ENCODE measurements around the gene BEX3. TPM values are rescaled to one million over a fixed set of nuclear protein-coding genes. Genes with fewer than 3 reads are reported as not detected.
"Not testable (repeated sequence)": the region's sequence is repeated elsewhere in the genome, so short reads cannot be mapped to it uniquely, and the experiment has no call there.

Gene BEX3
- total RNA-seq, 1 experiment from 2014 or later, result 173 TPM

DNA sequence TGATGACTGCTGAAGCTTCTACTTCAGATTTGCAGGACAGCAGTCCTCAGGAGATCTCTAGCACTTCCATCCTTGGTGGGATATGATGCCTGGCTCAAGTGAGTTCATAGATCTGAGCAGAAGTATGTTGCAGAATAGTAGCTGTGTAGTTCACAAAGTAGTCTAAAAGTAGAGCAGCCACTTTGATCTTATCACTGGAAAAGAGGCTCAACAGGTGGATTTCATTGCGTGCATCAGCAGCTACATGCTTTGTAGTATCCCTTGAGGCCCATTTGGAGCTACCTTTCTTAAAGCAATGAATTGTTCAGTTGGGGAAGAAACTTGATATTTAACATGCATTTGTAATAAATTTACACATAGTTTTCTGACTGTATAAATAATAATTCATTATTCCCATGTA is 29.9 kb downstream of the BEX3 start:
- H3K4me3 Mint-ChIP-seq (ENCODE audit: unreplicated experiment), result no peak overlapping the region
- no peak for DNase-seq (ENCODE audit: unreplicated experiment)

DNA sequence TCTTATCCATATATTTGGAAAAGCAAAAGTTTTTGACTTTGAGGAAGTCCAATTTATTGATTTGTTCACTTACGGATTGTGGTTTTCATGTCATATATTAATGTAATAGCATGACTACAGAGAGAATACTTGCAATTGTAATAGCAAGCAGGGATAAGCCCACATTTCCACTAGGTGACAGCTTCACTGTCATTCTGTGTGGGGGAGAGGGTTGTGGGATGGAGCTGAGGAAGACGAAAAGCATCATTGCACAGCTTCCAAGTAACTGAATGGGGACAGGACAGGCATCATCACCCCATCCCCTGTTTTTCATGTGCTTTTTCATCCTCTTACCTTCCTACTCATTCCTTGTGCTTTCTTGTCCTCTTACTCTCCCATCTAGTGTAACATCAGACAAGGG is 31.4 kb downstream of the BEX3 start:
- no TSS peak for BruUV-seq (replicated peaks)

More for the DNA sequence above, 29.9 kb downstream of the BEX3 start:
- ChIA-PET CTCF (no interaction called here), POLR2A (no interaction called here)
- peaks cover 79% of the 10 kb centered on the region for H3K27me3 Mint-ChIP-seq (ENCODE audit: insufficient read depth, unreplicated experiment)
- no peak overlapping the region for H3K27ac Mint-ChIP-seq (ENCODE audit: low read depth, unreplicated experiment)
- H3K4me1 Mint-ChIP-seq (ENCODE audit: insufficient read depth, unreplicated experiment), result no peaks in the 10 kb centered on the region
- no TSS peak for BruUV-seq (replicated peaks)
- H3K9me3 Mint-ChIP-seq (ENCODE audit: unreplicated experiment), result no peaks in the 10 kb centered on the region
- intact Hi-C loops (cut with micrococcal nuclease), result no loop called here
- TF ChIP-seq, protein P1, sequence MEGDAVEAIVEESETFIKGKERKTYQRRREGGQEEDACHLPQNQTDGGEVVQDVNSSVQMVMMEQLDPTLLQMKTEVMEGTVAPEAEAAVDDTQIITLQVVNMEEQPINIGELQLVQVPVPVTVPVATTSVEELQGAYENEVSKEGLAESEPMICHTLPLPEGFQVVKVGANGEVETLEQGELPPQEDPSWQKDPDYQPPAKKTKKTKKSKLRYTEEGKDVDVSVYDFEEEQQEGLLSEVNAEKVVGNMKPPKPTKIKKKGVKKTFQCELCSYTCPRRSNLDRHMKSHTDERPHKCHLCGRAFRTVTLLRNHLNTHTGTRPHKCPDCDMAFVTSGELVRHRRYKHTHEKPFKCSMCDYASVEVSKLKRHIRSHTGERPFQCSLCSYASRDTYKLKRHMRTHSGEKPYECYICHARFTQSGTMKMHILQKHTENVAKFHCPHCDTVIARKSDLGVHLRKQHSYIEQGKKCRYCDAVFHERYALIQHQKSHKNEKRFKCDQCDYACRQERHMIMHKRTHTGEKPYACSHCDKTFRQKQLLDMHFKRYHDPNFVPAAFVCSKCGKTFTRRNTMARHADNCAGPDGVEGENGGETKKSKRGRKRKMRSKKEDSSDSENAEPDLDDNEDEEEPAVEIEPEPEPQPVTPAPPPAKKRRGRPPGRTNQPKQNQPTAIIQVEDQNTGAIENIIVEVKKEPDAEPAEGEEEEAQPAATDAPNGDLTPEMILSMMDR (IDR thresholded peaks at IDR 0.05; ENCODE audit: unreplicated experiment), result no peak
- H3K36me3 Mint-ChIP-seq (ENCODE audit: insufficient read depth, unreplicated experiment), result peaks cover 6% of the 10 kb centered on the region

DNA sequence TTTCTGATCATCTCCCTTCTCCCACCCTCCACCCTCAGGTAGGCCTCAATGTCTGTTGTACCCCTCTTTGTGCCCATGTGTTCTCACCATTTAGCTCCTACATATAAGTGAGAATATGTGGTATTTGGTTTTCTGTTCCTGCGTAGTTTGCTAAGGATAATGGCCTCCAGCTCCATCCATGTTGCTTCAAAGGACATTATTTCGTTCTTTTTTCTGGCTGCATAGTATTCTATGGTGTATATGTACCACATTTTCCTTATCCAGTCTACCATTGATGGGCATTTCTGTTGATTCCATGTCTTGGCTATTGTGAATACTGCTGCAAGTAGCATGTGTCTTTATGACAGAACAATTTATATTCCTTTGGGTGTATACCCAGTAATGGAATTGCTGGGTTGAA is 35.4 kb downstream of the BEX3 start:
- POLR2A ChIA-PET; H3K36me3 Mint-ChIP-seq (ENCODE audit: insufficient read depth, unreplicated experiment); H3K9me3 Mint-ChIP-seq (ENCODE audit: unreplicated experiment); DNase-seq (ENCODE audit: unreplicated experiment); H3K27ac Mint-ChIP-seq (ENCODE audit: low read depth, unreplicated experiment); CTCF ChIA-PET; intact Hi-C loops (cut with micrococcal nuclease); H3K4me1 Mint-ChIP-seq (ENCODE audit: insufficient read depth, unreplicated experiment); H3K4me3 Mint-ChIP-seq (ENCODE audit: unreplicated experiment); BruUV-seq (replicated peaks): not testable (repeated sequence)
- H3K27me3 Mint-ChIP-seq (ENCODE audit: insufficient read depth, unreplicated experiment), result peaks cover 63% of the 10 kb centered on the region

More for the DNA sequence above, 31.4 kb downstream of the BEX3 start:
- peaks cover 6% of the 10 kb centered on the region for H3K36me3 Mint-ChIP-seq (ENCODE audit: insufficient read depth, unreplicated experiment)
- no peaks in the 10 kb centered on the region for H3K9me3 Mint-ChIP-seq (ENCODE audit: unreplicated experiment)
- DNase-seq (ENCODE audit: unreplicated experiment), result no peak
- POLR2A ChIA-PET, result no interaction called here
- CTCF ChIA-PET, result no interaction called here
- H3K27me3 Mint-ChIP-seq (ENCODE audit: insufficient read depth, unreplicated experiment), result peaks cover 82% of the 10 kb centered on the region
- H3K4me1 Mint-ChIP-seq (ENCODE audit: insufficient read depth, unreplicated experiment), result no peaks in the 10 kb centered on the region
- no peak overlapping the region for H3K4me3 Mint-ChIP-seq (ENCODE audit: unreplicated experiment)
- H3K27ac Mint-ChIP-seq (ENCODE audit: low read depth, unreplicated experiment), result no peak overlapping the region
- TF ChIP-seq, protein P1 (IDR thresholded peaks at IDR 0.05; ENCODE audit: unreplicated experiment), result no peak
- intact Hi-C loops (cut with micrococcal nuclease), result no loop called here

DNA sequence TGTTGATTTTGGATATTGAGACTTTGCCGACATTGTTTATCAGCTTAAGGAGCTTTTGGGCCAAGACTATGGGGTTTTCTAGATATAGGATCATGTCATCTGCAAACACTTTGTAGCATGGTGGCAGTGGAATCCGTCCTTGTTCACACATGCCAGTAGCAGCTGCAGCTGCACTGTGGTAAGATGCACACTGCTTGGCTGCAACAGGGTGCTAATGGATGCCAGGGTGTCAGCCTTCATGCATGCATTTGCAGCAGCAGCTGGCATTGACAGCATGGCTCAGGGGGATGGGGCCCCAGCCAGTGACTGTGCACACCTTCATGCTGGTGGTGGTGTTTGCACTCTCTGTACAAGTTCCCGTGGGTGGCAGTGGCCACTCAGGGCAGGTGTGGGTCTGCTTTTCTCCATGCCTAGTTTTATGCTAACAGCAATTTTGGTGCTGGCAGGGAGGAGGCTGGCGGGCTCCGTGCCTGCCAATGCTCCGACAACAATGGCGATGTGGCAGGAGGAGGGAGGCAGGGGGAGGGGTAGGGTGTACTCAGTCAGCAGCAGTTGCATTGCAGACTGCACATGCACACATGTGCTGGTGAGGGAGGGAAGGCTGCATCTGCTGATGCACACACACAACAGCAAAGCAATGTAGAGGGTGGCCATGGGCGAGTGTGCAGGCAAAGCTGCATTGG is 37.5 kb downstream of the BEX3 start:
- BruUV-seq (replicated peaks), result no TSS peak

More for the DNA sequence above, 37.5 kb downstream of the BEX3 start:
- intact Hi-C loops (cut with micrococcal nuclease), result no loop called here
- no peak for DNase-seq (ENCODE audit: unreplicated experiment)
- no peaks in the 10 kb centered on the region for H3K36me3 Mint-ChIP-seq (ENCODE audit: insufficient read depth, unreplicated experiment)
- CTCF ChIA-PET, result no interaction called here
- peaks cover 69% of the 10 kb centered on the region for H3K27me3 Mint-ChIP-seq (ENCODE audit: insufficient read depth, unreplicated experiment)
- POLR2A ChIA-PET, result no interaction called here
- no peak overlapping the region for H3K4me3 Mint-ChIP-seq (ENCODE audit: unreplicated experiment)
- no peak overlapping the region for H3K27ac Mint-ChIP-seq (ENCODE audit: low read depth, unreplicated experiment)
- TF ChIP-seq, protein P1 (IDR thresholded peaks at IDR 0.05; ENCODE audit: unreplicated experiment), result no peak
- H3K4me1 Mint-ChIP-seq (ENCODE audit: insufficient read depth, unreplicated experiment), result no peaks in the 10 kb centered on the region
- H3K9me3 Mint-ChIP-seq (ENCODE audit: unreplicated experiment), result no peaks in the 10 kb centered on the region

Data from MCF 10A (cell line).